Muscle of arm (tissue), 12 donors: ENCODE measurements around the gene C9orf152. TPM values are rescaled to one million over a fixed set of nuclear protein-coding genes. Genes with fewer than 3 reads are reported as not detected.
"Not testable (repeated sequence)": the region's sequence is repeated elsewhere in the genome, so short reads cannot be mapped to it uniquely, and the experiment has no call there.

Experiments used
- DNase-seq: peaks from one replicate; pipeline ENCODE4 v3.0.0-alpha.2; 2013
- polyA plus RNA-seq, 12 donors: library from polyadenylated mRNA; unstranded; fragments of 120-200 nt; gene quantifications; one replicate each; pipeline ENCODE4 v1.2.1, GENCODE V29; 2013; ENCODE audit not compliant: insufficient read length in 12 of 12

Gene C9orf152
- polyA plus RNA-seq, 12 donors, result 0.05 to 0.23 (median 0.09) TPM; not detected in 4

- no peak for DNase-seq
Measured at GRCh38 chr9:110214586-110215355, 6.8 kb upstream of the C9orf152 start.

- no peak for DNase-seq
Measured at GRCh38 chr9:110214090-110214489, 6.1 kb upstream of the C9orf152 start.

- DNase-seq, result no peak
Measured at GRCh38 chr9:110213413-110214044, 5.6 kb upstream of the C9orf152 start.

GRCh38 chr9:110207071-110207641 lies 803 bp downstream of the C9orf152 start:
- no peak for DNase-seq

- no peak for DNase-seq
Measured at GRCh38 chr9:110206389-110206788, 1.6 kb downstream of the C9orf152 start.

- DNase-seq, result not testable (repeated sequence)
Measured at GRCh38 chr9:110205612-110206011, 2.3 kb downstream of the C9orf152 start.

- DNase-seq, result no peak
Measured at GRCh38 chr9:110202232-110202631, 5.7 kb downstream of the C9orf152 start.

- DNase-seq, result no peak
Measured at GRCh38 chr9:110199643-110200042, 8.3 kb downstream of the C9orf152 start.

- no peak for DNase-seq
Measured at GRCh38 chr9:110198357-110198756, 9.6 kb downstream of the C9orf152 start.

- DNase-seq, result no peak
Measured at GRCh38 chr9:110197330-110198187, 10.4 kb downstream of the C9orf152 start.

GRCh38 chr9:110196084-110196499 lies 11.9 kb downstream of the C9orf152 start:
- DNase-seq, result not testable (repeated sequence)

GRCh38 chr9:110192531-110193261 lies 15.3 kb downstream of the C9orf152 start:
- peak; percentile 86 for DNase-seq

GRCh38 chr9:110191615-110192014 lies 16.3 kb downstream of the C9orf152 start:
- DNase-seq, result no peak

- no peak for DNase-seq
Measured at GRCh38 chr9:110189559-110190320, 18.2 kb downstream of the C9orf152 start.

- no peak for DNase-seq
Measured at GRCh38 chr9:110188991-110189390, 19.0 kb downstream of the C9orf152 start.

GRCh38 chr9:110188101-110188500 lies 19.9 kb downstream of the C9orf152 start:
- no peak for DNase-seq

GRCh38 chr9:110187126-110187525 lies 20.8 kb downstream of the C9orf152 start:
- no peak for DNase-seq

- DNase-seq, result no peak
Measured at GRCh38 chr9:110186254-110186653, 21.7 kb downstream of the C9orf152 start.

- no peak for DNase-seq
Measured at GRCh38 chr9:110185806-110186205, 22.2 kb downstream of the C9orf152 start.
